ENCODE data around the gene CDK8.
"Not testable (repeated sequence)": the region's sequence is repeated elsewhere in the genome, so short reads cannot be mapped to it uniquely, and the experiment has no call there.

Gene CDK8

GRCh38 chr13:26253787-26254582, at the start of gene CDK8:
Gene CDK8 (plus strand): TSS chr13:26254129. CDS start chr13:26254642, 513 bp downstream.
- peak; percentile 42 for DNase-seq

- DNase-seq = no peak
These were observed 45.6 kb upstream of the CDK8 start for GRCh38 chr13:26208287-26208686.

DNA sequence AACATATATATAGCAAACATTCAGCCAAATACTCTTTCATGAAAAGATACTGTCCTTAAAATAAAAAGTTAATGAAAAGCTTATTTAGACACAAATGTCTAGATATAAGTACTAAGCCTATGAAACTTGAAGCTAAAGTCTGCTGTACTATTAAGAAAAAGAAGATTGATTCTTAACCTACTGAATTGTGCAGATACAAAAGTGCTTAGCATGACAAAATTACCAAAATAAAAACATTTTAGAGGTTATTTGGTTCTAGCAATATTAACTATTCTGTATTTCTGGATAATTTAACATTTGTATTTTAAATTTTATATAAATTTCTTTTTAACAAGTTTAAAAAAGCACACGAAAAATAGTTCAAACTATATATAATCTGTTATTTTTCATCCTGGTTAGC, 40.6 kb upstream of the CDK8 start:
- DNase-seq = no peak

- no peak for DNase-seq
These were observed 39.9 kb upstream of the CDK8 start for GRCh38 chr13:26213982-26214381.

- no peak for DNase-seq
These were observed 37.9 kb upstream of the CDK8 start for GRCh38 chr13:26216042-26216441.

DNA sequence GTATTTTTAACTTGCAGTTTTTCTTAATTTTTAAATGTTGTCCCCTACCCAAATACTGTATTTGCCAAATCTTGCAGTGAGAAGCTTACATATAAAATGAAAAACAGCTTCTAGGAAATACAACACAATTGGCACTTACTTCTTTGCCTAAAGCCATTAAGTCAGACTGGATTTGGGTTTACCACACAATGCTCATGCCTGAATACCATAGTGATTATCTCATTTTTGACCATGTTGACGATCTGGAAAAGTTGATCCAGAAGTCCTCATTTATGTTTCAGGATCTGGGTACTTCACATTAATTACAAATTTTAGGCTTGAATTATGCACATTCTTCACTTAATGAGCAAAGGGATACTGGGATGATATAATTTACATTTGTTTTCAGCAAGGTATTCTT, 34.2 kb upstream of the CDK8 start:
- no peak for DNase-seq

DNA sequence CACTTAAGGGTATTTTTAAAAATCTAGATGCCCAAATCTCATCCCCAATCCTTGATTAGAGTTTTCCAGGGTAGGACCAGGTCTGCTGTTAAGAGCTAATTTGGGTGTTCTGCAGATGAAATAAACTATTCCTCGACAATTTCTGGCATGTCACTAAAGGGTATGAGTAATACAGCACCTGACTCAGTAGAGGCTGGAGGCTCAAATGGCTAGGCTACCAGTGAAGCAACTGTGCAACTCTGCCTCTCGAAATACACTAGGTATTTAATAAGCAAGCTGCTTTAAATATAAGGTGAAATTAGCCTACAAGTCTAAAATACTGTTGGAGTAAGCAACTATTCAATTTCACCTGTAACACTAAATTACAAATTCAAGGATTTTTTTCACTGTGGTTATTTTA, 33.4 kb upstream of the CDK8 start:
- DNase-seq = no peak

DNA sequence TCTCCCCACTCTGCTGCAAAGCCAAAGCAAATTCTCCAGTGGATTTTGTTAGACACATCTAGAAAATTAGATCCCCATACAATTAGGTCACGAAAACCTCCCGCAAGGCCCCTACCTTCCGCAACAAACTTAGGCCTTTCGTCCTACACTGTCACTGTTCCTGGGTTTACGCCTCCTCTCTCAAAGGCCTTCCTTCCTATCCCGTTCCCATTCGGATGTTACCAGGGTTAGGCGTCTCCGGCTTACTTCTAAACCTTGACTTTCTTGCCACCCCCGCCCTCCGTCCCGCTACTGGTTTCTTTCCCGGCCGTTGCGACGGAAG, 32.6 kb upstream of the CDK8 start:
- DNase-seq = no peak

- DNase-seq = peak; percentile 75
These were observed 32.0 kb upstream of the CDK8 start, which contains the start of gene RNF6 for GRCh38 chr13:26221721-26222519. Gene RNF6 (minus strand): TSS chr13:26222314. CDS start chr13:26219649, 2,665 bp downstream.

DNA sequence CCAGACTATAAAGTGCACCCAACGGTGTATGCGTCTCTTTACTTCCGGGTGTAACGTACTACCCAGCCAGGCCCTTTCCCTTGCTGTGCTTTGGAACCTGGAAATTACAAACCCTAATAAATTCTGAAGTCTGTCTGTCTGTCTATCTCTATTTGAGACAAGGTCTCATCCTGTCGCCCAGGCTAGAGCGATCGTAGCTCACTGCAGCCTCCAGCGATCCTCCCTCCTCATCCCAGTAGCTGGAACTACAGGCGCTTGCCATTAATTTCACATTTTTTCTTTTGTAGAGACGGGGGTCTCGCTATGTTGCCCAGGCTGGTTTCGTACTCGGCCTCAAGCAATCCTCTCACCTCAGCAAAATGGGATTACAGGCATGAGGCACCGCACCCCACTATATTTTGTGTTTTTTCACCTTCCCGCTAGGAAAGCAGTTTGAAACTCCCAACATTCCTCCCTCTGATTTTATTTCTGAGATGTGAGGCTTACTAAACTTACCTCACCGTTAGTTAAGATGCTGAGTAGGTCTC, 31.3 kb upstream of the CDK8 start:
- DNase-seq = no peak

DNA sequence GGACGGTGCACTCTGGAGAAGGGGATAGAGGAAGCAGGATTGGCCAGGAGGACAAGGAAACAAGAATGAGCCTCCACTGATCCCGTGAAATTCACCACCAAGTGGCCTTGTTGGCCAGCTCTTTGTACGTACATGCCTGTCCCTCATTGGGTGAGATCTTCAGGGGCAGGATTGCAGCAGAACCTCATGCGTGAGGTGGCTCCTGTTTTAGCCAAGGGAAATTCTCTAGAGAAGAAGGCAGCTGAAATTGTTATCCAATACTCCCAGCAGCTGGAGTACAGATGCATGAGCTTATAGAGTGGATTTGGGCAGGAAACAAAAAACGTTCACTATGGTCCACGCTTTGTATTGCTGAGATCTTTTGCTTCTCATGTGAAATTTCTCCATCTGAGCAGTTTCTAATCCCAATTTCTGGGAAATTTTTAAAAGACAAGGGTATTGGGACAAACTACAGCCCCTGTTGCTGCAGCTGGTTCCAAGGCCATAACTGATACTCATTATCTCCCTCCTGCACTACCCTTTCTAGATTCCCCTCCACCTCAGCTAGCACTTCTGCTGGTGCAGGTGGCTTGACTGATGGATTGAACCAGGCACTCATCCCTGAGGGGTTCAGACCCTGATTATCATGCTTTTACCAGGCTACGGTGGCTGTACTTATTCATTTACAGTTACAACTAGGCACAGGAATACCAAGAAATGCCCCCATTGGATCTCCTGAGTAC, 27.9 kb upstream of the CDK8 start:
- no peak for DNase-seq

DNA sequence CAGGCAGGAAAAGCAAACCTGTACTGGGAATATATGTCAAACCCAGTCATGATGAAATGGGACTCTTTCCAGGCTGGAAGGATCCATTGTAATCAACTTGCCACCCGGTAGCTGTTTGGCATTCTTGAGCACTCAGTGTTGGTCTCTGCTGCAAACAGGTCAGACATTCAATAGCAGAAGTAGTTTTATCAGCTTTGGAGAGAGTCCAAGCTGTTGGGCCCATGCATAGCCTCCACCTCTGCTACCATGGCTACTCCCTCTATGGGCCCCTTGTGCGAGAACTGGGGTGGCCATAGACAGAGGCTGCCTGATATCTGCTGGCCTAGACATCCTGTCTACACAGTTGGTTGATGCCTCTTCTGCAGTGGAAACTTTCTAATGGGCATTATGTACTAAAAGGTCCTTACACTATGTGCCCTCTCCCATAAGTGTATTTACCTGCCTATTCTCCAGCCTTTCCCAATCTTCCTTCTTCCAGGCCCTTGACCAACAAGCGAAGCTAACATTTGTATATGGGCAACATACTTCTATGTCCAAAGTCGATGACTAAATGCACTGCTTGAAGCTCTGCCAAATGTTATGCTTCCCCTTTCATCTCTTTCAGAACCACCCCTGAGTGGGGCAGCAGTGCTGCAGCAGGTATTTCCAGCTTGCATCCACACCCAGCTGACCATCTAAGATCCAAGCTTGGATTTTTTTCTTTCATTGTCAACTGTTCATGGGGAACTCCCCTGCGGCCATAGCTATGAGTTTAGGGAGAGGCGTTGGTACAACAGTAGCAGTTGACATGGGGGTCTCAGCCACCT, 26.6 kb upstream of the CDK8 start:
- DNase-seq = no peak

DNA sequence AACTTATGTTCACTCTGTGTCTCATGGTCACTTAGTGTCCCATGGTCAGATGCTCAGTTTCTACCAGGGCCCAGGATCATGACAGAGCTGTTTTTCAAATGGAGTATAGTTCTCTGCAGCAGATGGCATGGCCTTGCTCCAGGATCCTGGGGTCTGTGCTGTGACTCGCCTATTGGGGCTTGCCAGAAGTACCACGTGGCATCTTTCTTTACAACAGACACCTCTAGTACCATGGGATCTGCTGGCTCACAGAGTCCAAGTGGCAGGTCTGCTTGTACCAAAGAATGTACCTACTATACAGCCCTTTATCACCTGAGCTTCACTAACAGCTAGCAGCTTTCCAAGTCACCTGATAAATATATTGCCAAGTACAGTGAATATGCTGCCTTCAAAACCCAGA, 25.8 kb upstream of the CDK8 start:
- no peak for DNase-seq

- no peak for DNase-seq
These were observed 24.8 kb upstream of the CDK8 start for GRCh38 chr13:26229080-26229615.

GRCh38 chr13:26230703-26231102, 23.2 kb upstream of the CDK8 start:
- DNase-seq = no peak

GRCh38 chr13:26236296-26236695, 17.6 kb upstream of the CDK8 start:
- DNase-seq = no peak

DNA sequence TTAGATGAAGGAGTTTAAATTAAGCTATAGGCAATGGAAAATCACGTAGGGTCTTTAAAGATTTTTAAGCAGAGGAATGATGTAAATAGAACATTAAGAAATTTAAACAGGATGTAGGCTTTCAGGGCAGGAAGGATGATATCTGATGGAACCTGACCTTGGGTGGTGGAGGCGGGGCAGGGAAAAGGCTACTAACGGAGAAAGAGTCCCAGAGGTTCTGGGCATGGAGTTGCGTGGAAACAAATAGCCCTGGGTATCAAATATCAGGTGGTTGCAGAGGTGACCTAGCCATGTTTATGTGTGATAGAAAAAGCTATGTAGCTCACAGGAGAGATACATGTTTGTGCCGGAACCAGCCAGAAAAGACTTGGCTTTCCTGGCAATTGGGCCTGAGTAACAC, 7.8 kb upstream of the CDK8 start:
- DNase-seq = no peak

DNA sequence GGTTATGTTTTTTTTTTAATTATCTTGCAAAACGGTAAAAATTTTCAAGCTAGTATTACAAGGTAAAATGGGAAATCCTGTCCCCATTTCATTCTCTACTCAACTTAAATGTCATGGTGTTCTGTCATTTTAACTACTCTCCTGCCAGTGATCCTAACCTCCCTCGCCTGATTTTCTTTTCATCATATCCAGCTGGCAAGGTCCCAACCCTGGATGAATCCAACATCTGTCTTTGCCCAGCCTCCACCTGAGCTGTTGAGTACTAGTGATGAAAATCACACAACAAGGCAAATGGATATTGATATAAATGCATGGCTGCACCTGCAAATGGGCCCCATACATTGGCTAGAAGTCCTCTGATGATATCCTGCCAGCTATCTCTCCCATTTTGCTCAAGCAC, 6.9 kb upstream of the CDK8 start:
- no peak for DNase-seq

DNA sequence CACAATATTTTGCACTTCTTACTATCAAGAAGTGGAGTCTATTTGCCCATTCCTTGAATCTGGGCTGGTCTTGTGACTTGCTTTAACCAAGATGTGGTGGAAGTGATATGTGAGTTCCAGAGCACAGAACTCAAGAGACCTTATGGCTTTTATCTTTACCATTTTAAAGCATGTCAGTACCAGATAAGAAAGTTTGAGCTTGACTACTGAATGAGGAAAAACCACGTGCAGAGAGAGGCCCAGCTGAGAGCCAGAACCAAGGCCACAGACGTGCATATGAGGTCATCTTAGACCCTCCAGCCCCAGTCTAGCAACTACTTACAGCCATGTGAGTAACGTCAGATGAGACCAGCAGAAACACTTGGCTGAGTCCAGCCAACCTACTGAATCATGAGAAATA, 6.3 kb upstream of the CDK8 start:
- no peak for DNase-seq

GRCh38 chr13:26249551-26249950, 4.4 kb upstream of the CDK8 start:
- no peak for DNase-seq

DNA sequence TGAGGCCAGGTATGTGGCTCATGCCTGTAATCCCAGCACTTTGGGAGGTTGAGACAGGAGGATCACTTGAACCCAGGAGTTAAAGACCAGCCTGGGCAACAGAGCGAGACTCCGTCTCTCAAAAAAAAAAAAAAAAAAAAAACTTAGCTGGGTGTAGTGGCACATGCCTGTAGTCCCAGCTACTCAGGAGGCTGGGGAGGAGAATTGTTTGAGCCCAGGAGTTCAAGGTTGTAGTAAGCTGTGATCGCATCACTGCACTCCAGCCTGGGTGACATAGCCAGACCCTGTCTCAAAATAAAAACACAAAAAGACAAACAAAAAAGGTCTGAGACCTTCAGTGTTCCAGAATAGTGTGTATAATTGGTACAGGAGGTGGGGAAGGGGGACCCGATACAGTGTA, 1.9 kb upstream of the CDK8 start:
- not testable (repeated sequence) for DNase-seq

DNA sequence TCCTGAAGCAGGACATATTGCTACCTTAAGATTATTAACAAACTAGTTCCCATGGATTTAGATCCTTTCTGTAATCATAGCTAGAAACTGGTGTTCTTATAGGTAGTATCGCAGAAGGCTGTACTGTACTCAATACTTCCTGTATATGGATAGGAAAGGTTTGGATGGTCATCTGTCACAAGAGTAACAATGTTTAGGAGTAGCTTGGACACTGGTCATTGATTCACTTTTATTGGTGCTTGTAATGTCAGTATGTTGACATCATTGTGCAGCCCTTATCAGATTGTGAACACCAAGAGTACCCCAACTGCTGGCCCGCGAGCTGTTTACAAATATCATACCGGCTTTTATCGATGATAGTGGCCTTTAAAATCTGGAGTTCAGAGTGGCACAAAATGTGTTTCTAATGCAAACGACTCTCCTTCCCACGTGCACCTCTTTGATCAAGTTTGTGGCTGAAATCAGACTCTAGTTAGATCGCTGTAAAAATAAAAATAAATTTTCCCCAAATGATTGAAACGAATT, 605 bp upstream of the CDK8 start:
- no peak for DNase-seq

Measured in 8988T (cell line).